ENCODE measurements around the gene NEB. TPM values are rescaled to one million over a fixed set of nuclear protein-coding genes. Genes with fewer than 3 reads are reported as not detected.
A peak's percentile ranks its signal among the peaks of the same experiment; 100 is the strongest.

The NEB gene
- total and polyA plus RNA-seq, 2 of the 13 experiments (the other 11 are each of a cell fraction or from before 2014, with no cell fraction given) = 0.21 to 0.24 TPM

DNA sequence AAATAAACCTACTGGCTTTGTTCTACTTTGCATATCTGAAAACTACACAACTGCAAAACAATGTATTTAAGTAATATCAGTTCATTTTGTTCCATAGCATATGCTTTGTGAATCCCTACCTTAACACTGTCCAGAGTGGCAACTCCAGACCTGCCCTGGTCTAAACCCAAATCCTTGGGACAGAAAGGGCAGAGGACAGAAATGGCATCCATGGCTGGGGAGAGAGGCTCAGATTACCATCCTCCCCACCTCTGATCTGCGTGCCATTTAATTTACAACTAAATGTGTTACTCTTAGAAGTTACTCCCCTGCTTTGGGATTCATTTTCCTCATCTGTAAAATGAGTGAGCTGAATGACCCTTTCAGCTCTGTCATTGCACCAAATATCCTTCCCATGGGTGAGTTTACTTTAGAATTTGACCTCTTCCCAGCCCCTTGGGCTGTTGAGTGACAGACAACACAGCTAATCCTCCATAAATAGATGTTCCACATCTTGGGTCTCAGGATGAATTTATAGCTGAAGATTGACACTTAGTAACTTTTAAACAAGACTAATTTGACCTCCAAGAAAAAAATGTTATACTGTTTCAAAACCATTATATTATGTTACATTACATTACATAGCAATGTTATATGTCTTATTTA, 20.1 kb upstream of the NEB start:
- Histone ChIP-seq H3K9ac (ENCODE audit: insufficient read depth, low read depth, low read length) (no peak overlapping the region), H3K4me3 (replicated peaks in 1 of 3; ENCODE audit: insufficient read depth in 1 of 3, low read depth in 2 of 3, low read length in 3 of 3) (no peak overlapping the region), H3K27me3 (ENCODE audit: control insufficient read depth in 1 of 2, insufficient read depth in 2 of 2, low read length in 2 of 2) (no peaks in the 10 kb centered on the region), H3K79me2 (ENCODE audit: insufficient read depth, low read length) (no peaks in the 10 kb centered on the region), H3K4me1 (ENCODE audit: insufficient read depth, low read length) (peaks cover 89% of the 10 kb centered on the region), H3K27ac (ENCODE audit: extremely low read length, insufficient read depth, low read length) (no peak overlapping the region), H3K4me2 (ENCODE audit: low read depth, low read length) (no peak overlapping the region), H3K36me3 (replicated peaks in 1 of 2; ENCODE audit: control insufficient read depth in 1 of 2, insufficient read depth in 2 of 2, low read length in 2 of 2) (no peaks in the 10 kb centered on the region), H4K20me1 (ENCODE audit: insufficient read depth, low read length) (no peaks in the 10 kb centered on the region), H3K9me3 (ENCODE audit: low read length) (no peaks in the 10 kb centered on the region), H2AFZ (ENCODE audit: low read length) (no peak overlapping the region)
- ATAC-seq (no peak), FAIRE-seq (no peak), DNase-seq (ENCODE audit: low spot score) (no peak)
- CTCF ChIA-PET (ENCODE audit: low intra/inter-chr PET ratio, low total read pairs) = no interaction called here
- intact Hi-C loops (cut with micrococcal nuclease; ENCODE audit: unreplicated experiment) (loop anchor here (10.0 kb wide), 2 partner anchors 120 to 270 kb away; no protein-coding TSS in a partner anchor), in situ Hi-C loops (cut with HindIII; ENCODE audit: extremely low pct_ligation_motif_present, low pct_unique_long_range_greater_than_20kb) (no loop called here)
- TF ChIP-seq JARID2 (CRISPR knock-in tag; IDR thresholded peaks at IDR 0.05; ENCODE audit: insufficient replicate concordance) = no peak
- TF ChIP-seq E2F2 (CRISPR knock-in tag; IDR thresholded peaks at IDR 0.05; ENCODE audit: borderline replicate concordance) = no peak
- no peak for TF ChIP-seq SMAD3 (CRISPR knock-in tag; IDR thresholded peaks at IDR 0.05)
- no TSS peak for BruUV-seq (replicated peaks)
- POLR2A ChIA-PET = no interaction called here
- WGBS (ENCODE audit: low lambda C conversion rate) = 88% methylated on average over 1 of the region's 1 CpG

GRCh38 chr2:151753540-151753939, 19.3 kb upstream of the NEB start:
- intact Hi-C loops (cut with micrococcal nuclease; ENCODE audit: unreplicated experiment) = loop anchor here (10.0 kb wide), 2 partner anchors 119 to 271 kb away; no protein-coding TSS in a partner anchor
- Histone ChIP-seq H3K4me1 (ENCODE audit: insufficient read depth, low read length) (peaks cover 81% of the 10 kb centered on the region), H3K79me2 (ENCODE audit: insufficient read depth, low read length) (no peaks in the 10 kb centered on the region), H3K27me3 (ENCODE audit: control insufficient read depth in 1 of 2, insufficient read depth in 2 of 2, low read length in 2 of 2) (no peaks in the 10 kb centered on the region), H2AFZ (ENCODE audit: low read length) (no peak overlapping the region), H3K4me2 (ENCODE audit: low read depth, low read length) (peak overlapping the region; percentile 13; the same call in 1 of the 2 replicates), H3K36me3 (replicated peaks in 1 of 2; ENCODE audit: control insufficient read depth in 1 of 2, insufficient read depth in 2 of 2, low read length in 2 of 2) (no peaks in the 10 kb centered on the region), H3K9me3 (ENCODE audit: low read length) (no peaks in the 10 kb centered on the region), H3K4me3 (replicated peaks in 1 of 3; ENCODE audit: insufficient read depth in 1 of 3, low read depth in 2 of 3, low read length in 3 of 3) (no peak overlapping the region), H3K9ac (ENCODE audit: insufficient read depth, low read depth, low read length) (no peak overlapping the region), H4K20me1 (ENCODE audit: insufficient read depth, low read length) (no peaks in the 10 kb centered on the region), H3K27ac (ENCODE audit: extremely low read length, insufficient read depth, low read length) (no peak overlapping the region)
- ChIA-PET POLR2A (no interaction called here), CTCF (ENCODE audit: low intra/inter-chr PET ratio, low total read pairs) (no interaction called here)
- BruUV-seq (replicated peaks) = no TSS peak
- ATAC-seq (peak; percentile 84), FAIRE-seq (no peak), DNase-seq (ENCODE audit: low spot score) (peak; percentile 65)
- in situ Hi-C loops (cut with HindIII; ENCODE audit: extremely low pct_ligation_motif_present, low pct_unique_long_range_greater_than_20kb) = no loop called here
- TF ChIP-seq KLF15 (CRISPR knock-in tag; IDR thresholded peaks at IDR 0.05; ENCODE audit: borderline replicate concordance) (no peak), TARDBP (CRISPR knock-in tag; IDR thresholded peaks at IDR 0.05) (no peak), MNT (IDR thresholded peaks at IDR 0.05) (no peak), KDM1A (CRISPR knock-in tag; IDR thresholded peaks at IDR 0.05) (no peak), ZNF644 (CRISPR knock-in tag; IDR thresholded peaks at IDR 0.05; ENCODE audit: low read depth) (no peak), RXRB (CRISPR knock-in tag; IDR thresholded peaks at IDR 0.05; ENCODE audit: borderline replicate concordance) (peak; percentile 46; the same call in 1 of the 2 replicates), PPARG (CRISPR knock-in tag; conservative IDR thresholded peaks at IDR 0.05) (peak; percentile 42; the same call in 1 of the 2 replicates), FOXO1 (CRISPR knock-in tag; IDR thresholded peaks at IDR 0.05) (no peak), ZNF780A (CRISPR knock-in tag; IDR thresholded peaks at IDR 0.05) (no peak), PHF21A (CRISPR knock-in tag; IDR thresholded peaks at IDR 0.05) (no peak), PHF5A (CRISPR knock-in tag; IDR thresholded peaks at IDR 0.05; ENCODE audit: low read depth, unreplicated experiment) (no peak), ARNTL (CRISPR knock-in tag; IDR thresholded peaks at IDR 0.05) (no peak), FOXP1 (IDR thresholded peaks at IDR 0.05) (no peak), FOXP1 (CRISPR knock-in tag; IDR thresholded peaks at IDR 0.05) (peak; percentile 64; the same call in 1 of the 2 replicates)
